MM.1S (cell line): ENCODE results near the gene ELP4.

Source experiments
- CTCF ChIP-seq: fragments of 300-600 bp; sonication (generic); IDR thresholded peaks from 2 replicates; pipeline ENCODE4 v1.5.1; 2016; ENCODE audit warnings: antibody characterized with exemption, low read length, mixed read lengths
- EZH2 ChIP-seq: fragments of 300-600 bp; sonication (generic); optimal IDR thresholded peaks from 2 replicates; pipeline ENCODE3; 2017; ENCODE audit warnings: low read depth, mild to moderate bottlenecking, antibody characterized with exemption, low read length, mixed read lengths
- EZH2phosphoT487 ChIP-seq: fragments of 300-600 bp; sonication (generic); IDR thresholded peaks from 2 replicates; pipeline ENCODE4 v1.6.1; 2018; ENCODE audit warnings: antibody characterized with exemption, low read length

- TF ChIP-seq CTCF (no peak), EZH2 (no peak), EZH2phosphoT487 (no peak)
Observed at GRCh38 chr11:31542862-31543261, 33.3 kb downstream of the ELP4 start.
